T-helper 2 cell (primary cell): Measurements from ENCODE around the gene SH3BGR.

Source experiments
- DNase-seq, 5 experiments: peaks; one replicate each; pipeline versions ENCODE4 v3.0.0 to v3.0.0-alpha.2; 2012 to 2022

SH3BGR gene

DNA sequence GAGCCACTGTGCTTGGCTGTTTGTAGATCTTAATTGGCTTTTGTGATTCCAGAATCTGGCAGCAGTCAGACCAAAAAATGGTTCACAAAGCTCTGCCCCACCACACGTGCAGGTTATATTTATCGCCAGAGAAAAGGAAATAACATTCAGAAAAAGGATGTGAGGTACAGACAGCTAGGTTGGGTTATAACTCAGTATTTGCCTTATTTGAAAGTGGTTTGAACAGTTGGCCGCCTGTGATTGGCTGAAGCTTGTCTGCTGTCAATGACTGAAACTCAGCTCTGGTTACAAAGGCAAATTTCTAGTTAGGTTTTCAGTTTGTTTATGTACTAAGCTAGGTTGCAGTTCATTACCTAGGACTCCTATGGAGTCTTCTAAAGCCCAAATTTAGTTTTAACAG lies 9.6 kb downstream of the SH3BGR start:
- peak in 1 of 5 experiments; percentile 63 for DNase-seq

DNA sequence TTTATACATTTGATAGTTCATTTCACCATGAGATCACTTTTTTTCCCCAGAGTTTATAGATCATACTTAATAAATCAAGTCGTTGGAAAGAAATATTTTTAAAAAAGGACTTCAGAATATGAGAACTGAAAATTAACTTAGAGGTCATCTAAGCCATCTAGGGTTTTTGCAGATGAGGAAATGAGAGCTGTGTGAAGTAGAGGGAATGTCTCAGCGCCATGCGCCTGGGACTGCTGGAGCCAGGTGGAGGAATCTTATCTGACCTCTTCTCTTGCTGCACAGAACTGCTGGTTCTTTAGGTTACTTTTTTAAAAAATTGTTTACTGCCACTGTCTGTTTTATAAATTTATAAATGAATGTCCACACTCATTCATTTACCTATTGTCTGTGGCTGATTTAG lies 11.5 kb downstream of the SH3BGR start:
- DNase-seq: no peak

DNA sequence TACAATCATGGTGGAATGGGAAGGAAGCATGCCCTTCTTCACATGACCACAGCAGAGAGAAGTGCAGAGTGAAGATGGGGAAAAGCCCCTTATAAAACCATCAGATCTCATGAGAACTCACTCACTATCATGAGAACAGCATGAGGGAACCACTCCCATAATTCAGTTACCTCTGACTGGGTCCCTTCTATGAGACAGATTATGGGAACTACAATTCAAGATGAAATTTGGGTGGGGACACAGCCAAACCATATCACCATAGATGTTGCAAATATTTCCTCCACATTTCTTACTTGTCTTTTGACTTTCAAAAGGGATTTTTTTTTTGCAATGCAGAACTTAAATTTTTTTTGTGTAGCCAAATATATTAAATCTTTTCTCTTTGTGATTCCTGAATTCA lies 14.8 kb downstream of the SH3BGR start:
- DNase-seq: no peak

DNA sequence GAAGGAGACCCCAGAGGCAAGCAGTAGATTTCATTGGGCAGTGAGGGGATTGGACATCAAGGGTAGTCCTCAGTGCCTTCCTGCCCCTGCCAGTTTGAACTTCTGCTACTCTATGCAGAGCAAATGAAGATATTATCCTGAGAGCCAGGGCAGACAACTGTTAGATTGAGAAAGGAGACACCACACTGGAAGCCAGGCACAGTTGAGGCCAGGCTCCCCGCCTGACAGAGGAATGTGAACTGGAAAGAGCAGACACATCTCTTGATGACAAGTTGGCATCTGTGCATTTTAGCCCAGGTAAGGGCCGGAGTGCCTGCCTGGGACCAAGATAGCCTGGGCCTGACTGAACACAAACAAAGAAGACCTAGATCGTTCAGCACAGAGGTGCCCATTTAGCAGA lies 16.0 kb downstream of the SH3BGR start:
- no peak for DNase-seq

DNA sequence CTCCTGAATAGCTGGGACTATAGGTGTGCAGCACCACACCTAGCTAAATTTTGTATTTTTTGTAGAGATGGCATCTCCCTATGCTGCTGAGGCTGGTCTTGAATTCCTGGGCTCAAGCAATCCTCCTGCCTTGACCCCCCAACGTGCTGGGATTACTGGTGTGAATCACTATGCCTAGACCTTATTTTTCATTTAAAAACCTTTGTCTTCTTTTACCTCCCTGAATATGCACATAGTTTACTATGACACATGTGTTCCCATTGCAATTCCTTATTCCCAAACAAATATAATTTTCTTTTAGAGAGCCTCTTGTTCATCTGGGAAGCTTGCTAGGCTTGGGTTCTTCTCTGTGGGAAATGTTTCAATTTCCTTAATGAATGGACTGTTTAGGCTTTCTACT lies 16.8 kb downstream of the SH3BGR start:
- no peak for DNase-seq

DNA sequence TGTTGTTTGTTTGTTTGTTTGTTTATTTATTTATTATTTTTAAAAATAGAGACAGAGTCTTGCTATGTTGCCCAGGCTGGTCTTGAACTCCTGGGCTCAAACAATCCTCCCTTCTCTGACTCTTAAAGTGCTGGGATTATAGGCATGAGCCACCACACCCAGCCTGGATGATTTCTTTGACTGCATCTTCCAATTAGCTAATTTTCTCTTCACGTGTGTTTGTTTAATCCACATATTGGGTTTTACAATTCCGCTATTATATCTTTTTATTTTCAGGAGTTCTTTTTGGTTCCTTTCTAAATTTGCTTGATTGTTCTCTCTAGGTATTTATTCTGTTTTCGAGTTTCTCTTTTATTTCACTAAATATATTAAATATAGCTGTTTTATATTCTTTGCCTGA lies 19.8 kb downstream of the SH3BGR start:
- DNase-seq: no peak

DNA sequence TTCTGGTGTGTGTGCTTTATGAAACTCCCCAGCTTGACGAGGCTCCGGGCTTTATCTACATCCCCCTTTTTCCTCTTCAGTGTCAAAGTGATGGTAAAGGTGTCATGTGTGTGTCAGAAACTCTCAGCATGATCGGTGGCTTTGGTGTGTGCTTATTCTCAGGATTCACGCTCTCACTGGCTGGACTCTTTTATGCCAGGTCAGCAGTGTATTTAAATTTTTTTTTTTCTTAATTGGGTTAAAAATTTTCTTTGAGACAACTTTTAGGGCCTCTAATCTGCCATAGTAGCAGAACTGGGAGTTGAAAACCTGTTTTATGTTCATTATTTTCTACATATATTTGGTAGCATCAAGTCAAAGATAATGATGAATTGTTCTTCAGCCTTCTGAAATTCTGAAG lies 21.0 kb downstream of the SH3BGR start:
- no peak for DNase-seq

DNA sequence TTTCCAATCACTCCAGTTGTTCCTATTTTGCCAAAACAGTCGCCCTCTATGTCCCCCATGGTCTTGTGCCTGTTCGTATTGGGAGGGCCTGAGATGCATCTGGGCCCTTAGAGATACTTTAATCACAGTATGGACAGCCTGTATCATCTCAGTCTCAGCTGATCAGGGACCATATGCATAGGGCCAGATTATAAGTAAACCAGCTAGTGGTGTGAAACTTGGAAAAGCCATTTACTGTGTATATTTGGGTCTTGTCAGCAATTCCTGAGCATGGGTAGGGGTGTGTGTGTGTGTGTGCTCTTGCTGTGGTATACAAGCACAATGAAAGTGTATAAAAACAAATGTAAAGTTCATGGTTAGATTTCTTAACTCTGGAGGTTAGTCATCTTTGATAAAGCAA lies 22.8 kb downstream of the SH3BGR start:
- DNase-seq: no peak

DNA sequence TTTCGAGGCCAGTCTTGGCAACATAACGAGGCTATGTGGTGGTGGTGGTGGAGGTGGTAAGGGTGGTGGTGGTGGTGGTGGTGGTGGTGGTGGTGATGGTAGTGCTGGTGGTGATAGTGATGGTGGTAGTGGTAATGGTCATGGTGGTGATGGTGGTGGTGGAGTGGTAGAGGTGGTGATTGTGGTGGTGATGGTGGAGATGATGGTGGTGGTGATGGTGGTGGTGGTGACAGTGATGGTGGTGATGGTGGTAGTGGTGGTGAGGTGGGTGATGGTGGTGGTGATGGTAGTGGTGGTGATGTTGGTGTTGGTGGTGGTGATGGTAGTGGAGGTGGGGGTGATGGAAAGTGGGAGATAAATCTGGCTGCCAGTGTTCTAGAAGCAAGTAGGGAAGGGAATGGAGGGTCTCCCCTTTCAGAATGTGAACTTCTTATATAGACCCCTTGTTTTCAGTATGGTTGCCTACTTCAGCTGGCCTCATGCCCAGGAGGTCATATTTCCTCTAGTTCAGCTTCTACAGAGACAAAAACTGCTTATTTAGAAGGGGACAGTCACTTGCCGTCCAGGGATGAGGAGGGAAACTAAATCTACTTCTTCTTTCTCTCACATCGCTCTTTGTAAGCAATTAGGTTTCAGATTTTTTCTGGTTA lies 27.5 kb downstream of the SH3BGR start:
- no peak for DNase-seq

DNA sequence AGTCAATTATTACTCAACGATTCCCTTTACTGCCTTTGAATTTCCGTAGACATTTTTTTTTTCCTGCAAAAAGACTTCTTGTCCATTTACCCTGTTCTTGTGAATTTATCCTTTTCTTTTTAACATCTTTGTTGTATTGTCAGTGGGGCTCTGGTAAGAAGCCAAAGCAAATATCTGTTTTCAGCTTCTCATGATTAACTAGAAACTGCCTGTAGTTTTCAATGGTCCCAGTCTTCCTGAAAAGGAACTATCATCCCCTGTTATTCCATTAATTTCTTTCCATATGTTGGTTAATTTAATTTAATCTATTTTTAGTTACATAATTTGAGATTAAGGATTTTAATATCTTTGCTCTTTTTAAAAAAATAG lies 28.0 kb downstream of the SH3BGR start:
- DNase-seq: no peak

DNA sequence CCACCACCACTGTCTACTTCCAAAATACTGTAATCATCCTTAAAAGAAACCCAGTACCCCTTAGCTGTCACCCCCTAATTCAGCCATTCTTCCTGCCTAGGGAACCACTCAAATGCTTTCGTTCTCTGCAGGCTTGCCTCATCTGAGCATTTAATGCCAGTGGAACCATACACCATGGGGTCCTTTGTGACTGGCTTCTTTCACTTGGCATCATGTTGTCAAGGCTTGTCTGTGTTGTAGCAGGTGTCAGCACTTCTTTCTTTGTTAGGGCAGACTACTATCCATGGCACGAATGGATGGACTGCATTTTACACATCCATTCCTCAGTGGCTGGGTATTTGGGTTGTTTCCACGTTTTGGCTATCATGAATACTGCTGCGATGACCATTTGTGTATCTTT lies 28.5 kb downstream of the SH3BGR start:
- DNase-seq: no peak

DNA sequence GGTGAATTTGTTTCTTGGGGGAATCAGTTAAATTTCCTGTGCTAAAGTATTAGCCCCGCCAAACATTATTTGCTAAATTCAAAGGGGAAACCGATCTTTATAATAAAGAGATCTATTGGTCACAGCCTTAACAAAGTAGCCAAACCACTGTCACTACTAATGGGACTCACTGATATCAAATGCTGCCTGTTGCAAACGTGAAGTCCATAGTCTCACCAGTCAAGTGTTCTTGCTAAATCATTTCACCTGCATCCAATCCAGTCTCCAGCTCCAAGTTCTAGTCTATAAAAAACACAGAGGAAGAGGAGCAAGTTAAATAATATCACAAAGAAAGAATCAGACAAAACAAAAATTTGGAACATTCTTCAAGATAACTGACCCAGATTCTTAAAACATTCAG lies 30.1 kb downstream of the SH3BGR start:
- no peak for DNase-seq

DNA sequence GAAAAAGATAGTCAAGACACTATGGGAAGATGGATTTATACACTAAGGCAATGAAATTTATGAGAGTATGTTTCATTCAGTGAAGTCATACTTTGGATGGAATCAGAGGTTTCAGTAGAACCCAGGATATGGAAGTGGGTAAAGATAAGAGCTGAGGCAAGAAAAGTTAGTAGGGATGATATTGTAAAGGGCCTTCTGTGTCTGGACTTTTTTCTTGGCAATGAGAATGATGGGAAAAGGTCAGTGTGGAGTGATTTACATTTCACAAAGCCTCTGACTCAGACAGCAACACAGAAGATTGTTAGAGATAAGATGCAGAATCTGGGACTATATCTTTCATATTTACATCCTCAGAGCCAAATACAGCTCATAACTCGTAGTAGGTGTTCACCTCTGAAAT lies 32.1 kb downstream of the SH3BGR start:
- DNase-seq: no peak

DNA sequence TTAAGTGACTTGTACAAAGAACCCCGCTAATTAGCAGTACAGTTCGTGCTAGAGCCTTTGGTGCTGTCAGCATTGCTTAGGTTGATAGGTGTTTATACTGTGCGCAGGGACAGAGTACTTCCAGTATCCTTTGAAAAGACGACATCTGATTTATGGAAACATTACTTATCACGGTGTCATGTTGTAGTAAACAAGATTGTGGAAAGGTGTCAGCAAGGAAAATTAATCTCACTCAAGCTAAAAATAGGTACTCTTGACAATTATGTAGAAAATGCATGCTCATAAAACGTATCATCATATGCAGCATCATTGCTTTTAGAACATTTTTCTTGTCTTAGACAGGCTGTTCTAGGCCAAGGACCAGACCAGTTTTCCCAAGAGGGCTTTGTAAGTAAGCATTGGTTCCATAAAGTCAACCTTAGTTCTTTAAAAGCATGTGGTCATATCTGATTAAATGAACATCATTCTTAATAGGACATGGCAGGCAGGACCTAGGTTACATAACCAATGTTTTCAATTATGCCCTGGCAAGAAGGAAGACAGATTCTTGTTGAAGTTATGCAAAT lies 33.0 kb downstream of the SH3BGR start:
- DNase-seq: no peak

DNA sequence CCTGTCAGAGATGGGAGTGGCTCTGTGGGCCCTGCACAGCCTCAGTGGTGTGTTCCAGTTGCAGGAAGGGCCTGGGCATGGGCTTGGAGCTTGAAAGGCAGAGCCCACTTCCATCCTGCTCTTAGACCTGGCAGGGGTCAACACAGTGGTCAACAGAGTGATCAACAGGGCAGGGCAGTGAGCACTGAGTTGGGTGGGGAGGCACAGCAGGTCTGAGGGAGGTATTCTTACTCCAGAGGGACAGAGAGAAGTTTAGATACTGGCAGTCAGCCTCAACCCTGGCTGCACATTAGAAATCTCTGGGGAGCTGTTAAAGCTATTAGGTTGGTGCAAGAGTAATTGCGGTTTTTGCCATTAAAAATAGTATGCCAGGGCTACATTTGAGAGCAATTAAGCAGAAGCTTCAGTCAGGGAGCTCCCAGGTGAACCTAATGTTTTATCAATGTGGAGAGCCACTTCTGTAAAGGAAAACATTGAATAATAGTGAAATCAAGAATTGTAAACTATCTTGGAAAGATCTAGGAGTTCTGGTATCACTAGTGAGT lies 37.7 kb downstream of the SH3BGR start:
- DNase-seq: no peak

DNA sequence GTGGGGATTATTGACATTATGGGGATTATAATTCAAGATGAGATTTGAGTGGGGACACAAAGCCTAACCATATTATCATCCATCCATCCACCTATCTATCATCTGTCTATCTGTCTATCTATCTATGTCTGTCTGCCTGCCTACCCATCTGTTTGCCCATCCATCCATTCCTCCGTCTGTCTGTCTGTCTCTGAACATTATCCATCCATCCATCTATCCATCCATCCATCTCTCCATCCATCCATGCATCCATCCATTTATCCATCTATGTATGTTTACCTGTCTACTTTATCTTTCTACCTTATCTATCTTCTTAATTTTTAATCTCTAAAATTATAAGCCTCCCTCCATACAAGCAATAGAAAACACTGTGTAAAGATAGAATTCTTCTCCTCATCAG lies 47.4 kb downstream of the SH3BGR start:
- no peak for DNase-seq

DNA sequence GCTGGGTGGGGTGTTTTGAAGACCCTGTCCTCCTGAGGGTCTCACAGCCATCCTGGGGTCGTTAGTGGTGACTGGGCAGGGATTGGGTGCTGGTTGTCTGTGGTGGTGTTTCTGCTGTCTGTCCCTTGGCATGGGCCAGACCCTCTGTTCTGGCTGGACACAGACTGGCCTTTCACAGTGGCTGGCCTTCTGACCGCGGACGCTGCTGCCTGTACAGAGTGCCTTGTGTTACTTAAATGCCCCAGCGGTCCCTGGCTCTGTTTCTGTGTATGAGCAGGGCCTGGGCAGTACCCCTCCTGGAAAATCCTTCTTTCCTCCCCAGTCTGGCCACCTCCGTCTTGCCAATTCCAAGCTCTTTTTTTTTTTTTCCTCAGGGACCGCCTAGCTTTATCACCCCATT lies 50.9 kb downstream of the SH3BGR start:
- no peak for DNase-seq

DNA sequence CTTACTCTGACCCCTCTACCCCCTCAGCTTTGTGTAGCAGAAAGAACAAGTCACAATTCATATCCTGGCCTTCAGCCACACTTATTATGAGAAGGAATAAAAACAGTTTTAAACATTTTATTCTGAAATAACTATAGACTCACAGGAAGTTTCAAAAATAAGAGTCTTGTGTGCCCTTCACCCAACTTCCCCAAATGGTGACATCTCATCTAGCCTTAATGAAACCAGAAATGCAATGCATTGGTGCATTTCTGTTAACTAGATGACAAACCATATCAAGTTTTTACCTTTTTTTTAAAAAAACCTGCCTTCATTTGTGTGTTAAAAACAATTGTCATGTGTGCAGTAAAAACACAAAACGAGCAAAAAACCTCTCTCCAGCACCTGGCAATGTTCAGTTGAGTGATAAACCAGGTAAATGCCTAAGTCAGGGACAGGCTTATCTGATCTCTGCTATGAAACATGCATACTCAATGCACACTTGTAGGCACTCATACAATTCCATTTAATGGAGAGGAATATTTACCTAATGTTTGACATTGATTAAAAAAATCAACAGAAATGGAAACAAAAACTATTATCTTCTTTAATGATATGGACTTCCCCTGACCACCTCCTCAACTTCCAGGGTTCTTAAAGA lies 51.5 kb downstream of the SH3BGR start:
- DNase-seq: no peak

DNA sequence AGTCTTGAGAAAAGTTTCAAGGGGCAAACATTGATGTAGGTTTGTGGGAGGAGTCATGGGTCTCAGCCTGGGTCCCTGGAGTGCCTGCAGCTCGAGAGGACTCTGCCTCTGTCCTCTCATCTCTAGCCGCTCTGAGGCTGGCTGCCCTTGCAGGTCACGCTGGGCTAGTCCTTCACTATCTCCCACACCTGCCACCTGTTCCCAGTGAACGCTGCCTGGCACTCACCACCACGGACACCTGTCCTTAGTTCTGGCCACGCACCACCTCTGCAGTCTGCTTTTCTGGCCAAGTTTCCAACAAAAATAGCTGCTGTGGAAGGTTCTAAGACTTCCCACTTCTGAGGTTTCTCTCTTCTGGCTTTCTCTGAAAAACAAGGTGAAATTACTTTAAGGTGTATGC lies 52.5 kb downstream of the SH3BGR start:
- no peak for DNase-seq

DNA sequence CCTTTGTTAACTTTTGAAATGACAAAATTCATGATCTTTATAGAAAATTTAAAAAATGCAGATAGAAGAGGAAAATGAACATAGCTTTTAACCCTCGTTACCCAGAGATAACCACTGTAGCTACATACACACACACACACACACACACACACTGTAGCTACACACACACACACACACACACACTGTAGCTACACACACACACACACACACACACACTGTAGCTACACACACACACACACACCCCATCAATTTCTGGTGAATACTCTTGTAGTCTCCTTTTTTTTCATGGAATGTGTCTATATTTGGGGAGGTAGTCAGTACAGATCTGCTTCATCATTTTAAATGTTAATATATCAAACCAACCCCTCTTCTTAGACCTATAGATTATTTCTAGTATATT lies 58.5 kb downstream of the SH3BGR start:
- no peak for DNase-seq

DNA sequence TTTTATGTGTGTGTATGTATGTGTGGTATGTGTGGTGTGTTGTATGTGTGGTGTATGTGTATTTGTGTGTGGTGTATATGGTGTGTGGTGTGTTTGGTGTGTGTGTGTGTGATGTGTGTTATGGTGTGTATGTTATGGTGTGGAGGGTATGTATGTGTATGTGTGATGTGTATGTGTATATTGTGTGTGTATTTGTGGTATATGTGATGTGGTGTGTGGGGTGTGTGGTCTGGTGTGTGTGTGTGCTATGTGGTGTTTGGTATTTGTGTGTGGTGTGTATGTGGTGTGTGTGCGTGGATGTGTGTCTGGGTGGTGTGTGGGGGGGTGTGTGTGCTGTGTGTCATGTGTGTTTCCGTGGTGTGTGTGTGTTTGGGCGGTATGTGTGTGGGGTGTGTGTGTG lies 59.3 kb downstream of the SH3BGR start:
- no peak for DNase-seq

DNA sequence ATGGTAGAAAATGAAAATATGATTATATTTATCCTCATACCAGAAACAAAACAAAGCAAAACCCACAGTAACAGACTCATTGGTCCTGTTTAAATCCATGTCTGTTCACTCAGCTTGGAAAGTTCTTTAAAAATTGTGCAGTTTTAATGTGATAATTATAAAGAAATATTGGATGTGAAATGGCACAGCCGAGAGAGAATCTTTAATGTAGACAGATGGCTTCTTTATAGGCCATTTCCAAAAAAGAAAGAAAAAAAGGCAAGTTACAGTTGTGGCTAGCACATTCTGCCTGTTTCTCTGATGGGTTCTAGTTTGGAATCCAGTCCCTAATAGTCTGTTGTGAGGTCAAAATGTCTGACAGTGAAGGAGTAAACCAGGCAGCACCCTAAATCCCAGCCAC lies 62.0 kb downstream of the SH3BGR start:
- no peak for DNase-seq

DNA sequence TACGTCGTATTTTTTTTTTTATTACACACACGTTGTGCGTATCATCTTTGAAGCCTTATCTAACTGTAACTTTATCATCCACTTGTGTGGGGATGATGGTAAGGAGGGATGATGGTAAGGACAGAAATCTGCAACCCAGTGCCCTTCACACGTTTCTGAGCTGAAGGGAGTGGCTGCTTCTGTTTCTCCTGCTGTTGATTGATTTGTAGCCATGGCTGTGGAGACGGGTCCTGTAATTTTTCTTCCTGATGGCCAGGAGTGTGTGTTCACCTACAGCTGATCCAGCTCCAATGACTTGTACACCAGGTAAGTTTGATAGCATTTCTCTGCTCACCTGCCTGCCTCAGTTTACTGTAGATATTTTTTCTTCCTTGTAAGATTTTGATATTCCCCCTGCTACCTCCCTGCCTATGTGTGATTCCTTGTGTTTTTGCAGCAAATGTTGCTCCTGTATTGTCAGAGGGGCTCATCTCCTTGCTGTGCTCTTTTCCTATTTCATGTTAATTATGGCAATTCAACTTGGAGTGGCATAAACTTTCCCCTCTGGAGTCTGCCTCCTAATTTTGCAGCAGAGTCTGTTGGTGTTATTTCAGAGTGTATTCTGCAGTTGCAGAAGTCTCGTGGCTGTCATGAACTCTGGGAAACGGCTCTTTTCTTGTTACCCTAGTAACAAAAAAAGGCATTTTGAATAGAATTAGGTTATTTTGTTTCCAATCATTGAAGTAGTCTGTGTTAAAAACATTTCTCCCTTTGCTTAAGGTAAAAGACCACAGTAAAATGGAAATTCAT lies 64.1 kb downstream of the SH3BGR start:
- DNase-seq: no peak
